ENCODE data around the gene SETD3. TPM values are rescaled to one million over a fixed set of nuclear protein-coding genes. Genes with fewer than 3 reads are reported as not detected.
A peak's percentile ranks its signal among the peaks of the same experiment; 100 is the strongest.

The SETD3 gene
- polyA plus RNA-seq, 1 donor (not counting 4 experiments of a cell fraction or from before 2014, with no cell fraction given): 48.1 TPM

DNA sequence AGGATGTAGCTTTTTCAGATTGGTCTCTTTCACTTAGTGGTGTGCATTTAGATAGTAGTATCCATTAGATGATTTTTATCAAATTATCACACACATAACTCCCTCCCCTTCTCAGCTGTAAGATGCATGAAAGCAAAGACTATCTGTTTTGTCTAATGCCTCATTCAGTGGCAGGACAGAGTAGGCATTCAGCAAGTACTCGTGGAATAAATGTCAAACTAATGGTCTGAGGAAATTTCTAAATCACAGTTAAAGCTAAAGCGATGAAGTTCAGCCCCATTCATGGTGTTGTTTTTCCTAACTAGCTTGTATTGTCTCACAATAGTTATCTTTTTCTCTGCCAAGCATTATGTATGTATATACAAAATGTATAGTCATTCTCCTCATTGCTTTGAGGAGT lies 16.7 kb upstream of the SETD3 start:
- no peak overlapping the region for H2AFZ ChIP-seq (ENCODE audit: control insufficient read depth, low read length)
- peaks cover 26 to 54% of the 10 kb centered on the region in 2 experiments for H3K36me3 ChIP-seq (ENCODE audit: control insufficient read depth in 2 of 2, extremely low read depth in 1 of 2, insufficient read depth in 2 of 2, low read length in 2 of 2)

GRCh38 chr14:99484106-99484505 lies 3.4 kb upstream of the SETD3 start:
- Histone ChIP-seq H3K27me3 (ENCODE audit: control insufficient read depth, extremely low read depth, insufficient read depth, low read length) (no peaks in the 10 kb centered on the region), H3K36me3 (ENCODE audit: control insufficient read depth in 2 of 2, extremely low read depth in 1 of 2, insufficient read depth in 2 of 2, low read length in 2 of 2) (peaks cover 0 to 3% of the 10 kb centered on the region in 2 experiments), H3K79me2 (ENCODE audit: control insufficient read depth, insufficient read depth, low read length) (peaks cover 92% of the 10 kb centered on the region), H3K9ac (ENCODE audit: control insufficient read depth, extremely low read depth, insufficient read depth, low read length) (peak overlapping the region; percentile 1), H2AFZ (ENCODE audit: control insufficient read depth, low read length) (no peak overlapping the region), H3K9me1 (ENCODE audit: control insufficient read depth, extremely low read depth, insufficient read depth, low read length) (no peaks in the 10 kb centered on the region), H3K4me2 (ENCODE audit: control insufficient read depth, extremely low read depth, insufficient read depth, low read depth, low read length) (peak overlapping the region; percentile 93), H3K27ac (ENCODE audit: control insufficient read depth, insufficient read depth, low read length) (no peak overlapping the region), H3K9me3 (ENCODE audit: control insufficient read depth, low read depth, low read length) (no peaks in the 10 kb centered on the region), H3K4me1 (ENCODE audit: control insufficient read depth, extremely low read depth, insufficient read depth, low read length) (peaks cover 26% of the 10 kb centered on the region), H4K20me1 (ENCODE audit: control insufficient read depth, extremely low read depth, insufficient read depth, low read length) (peaks cover 26% of the 10 kb centered on the region), H3K4me3 (ENCODE audit: control insufficient read depth in 2 of 3, extremely low read depth in 1 of 3, insufficient read depth in 2 of 3, low read depth in 1 of 3, low read length in 3 of 3) (peak overlapping the region in 1 of 3 experiments; percentile 8)
- FAIRE-seq (peak; percentile 66), DNase-seq (ENCODE audit: low read depth, low spot score) (peak; percentile 63)
- dilution Hi-C loops (cut with MboI; ENCODE audit: extremely low pct_ligation_motif_present, low sequenced_read_pairs): no loop called here
- TF ChIP-seq, protein P1, sequence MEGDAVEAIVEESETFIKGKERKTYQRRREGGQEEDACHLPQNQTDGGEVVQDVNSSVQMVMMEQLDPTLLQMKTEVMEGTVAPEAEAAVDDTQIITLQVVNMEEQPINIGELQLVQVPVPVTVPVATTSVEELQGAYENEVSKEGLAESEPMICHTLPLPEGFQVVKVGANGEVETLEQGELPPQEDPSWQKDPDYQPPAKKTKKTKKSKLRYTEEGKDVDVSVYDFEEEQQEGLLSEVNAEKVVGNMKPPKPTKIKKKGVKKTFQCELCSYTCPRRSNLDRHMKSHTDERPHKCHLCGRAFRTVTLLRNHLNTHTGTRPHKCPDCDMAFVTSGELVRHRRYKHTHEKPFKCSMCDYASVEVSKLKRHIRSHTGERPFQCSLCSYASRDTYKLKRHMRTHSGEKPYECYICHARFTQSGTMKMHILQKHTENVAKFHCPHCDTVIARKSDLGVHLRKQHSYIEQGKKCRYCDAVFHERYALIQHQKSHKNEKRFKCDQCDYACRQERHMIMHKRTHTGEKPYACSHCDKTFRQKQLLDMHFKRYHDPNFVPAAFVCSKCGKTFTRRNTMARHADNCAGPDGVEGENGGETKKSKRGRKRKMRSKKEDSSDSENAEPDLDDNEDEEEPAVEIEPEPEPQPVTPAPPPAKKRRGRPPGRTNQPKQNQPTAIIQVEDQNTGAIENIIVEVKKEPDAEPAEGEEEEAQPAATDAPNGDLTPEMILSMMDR (optimal IDR thresholded peaks at IDR 0.05 in 1 of 3, IDR thresholded peaks at IDR 0.05 in 1 of 3, conservative IDR thresholded peaks at IDR 0.05 in 1 of 3; ENCODE audit: extremely low read depth in 1 of 3, insufficient read depth in 2 of 3, low read length in 3 of 3): no peak
- TF ChIP-seq EZH2 (IDR thresholded peaks at IDR 0.05; ENCODE audit: low read length): no peak

More for the DNA sequence above, 16.7 kb upstream of the SETD3 start:
- Histone ChIP-seq H3K9ac (ENCODE audit: control insufficient read depth, extremely low read depth, insufficient read depth, low read length) (no peak overlapping the region), H3K4me1 (ENCODE audit: control insufficient read depth, extremely low read depth, insufficient read depth, low read length) (no peaks in the 10 kb centered on the region), H3K79me2 (ENCODE audit: control insufficient read depth, insufficient read depth, low read length) (peaks cover 31% of the 10 kb centered on the region), H3K4me2 (ENCODE audit: control insufficient read depth, extremely low read depth, insufficient read depth, low read depth, low read length) (no peak overlapping the region), H3K4me3 (ENCODE audit: control insufficient read depth in 2 of 3, extremely low read depth in 1 of 3, insufficient read depth in 2 of 3, low read depth in 1 of 3, low read length in 3 of 3) (no peak overlapping the region), H3K9me3 (ENCODE audit: control insufficient read depth, low read depth, low read length) (no peaks in the 10 kb centered on the region), H4K20me1 (ENCODE audit: control insufficient read depth, extremely low read depth, insufficient read depth, low read length) (peaks cover 14% of the 10 kb centered on the region), H3K27ac (ENCODE audit: control insufficient read depth, insufficient read depth, low read length) (no peak overlapping the region), H3K27me3 (ENCODE audit: control insufficient read depth, extremely low read depth, insufficient read depth, low read length) (no peaks in the 10 kb centered on the region), H3K9me1 (ENCODE audit: control insufficient read depth, extremely low read depth, insufficient read depth, low read length) (no peaks in the 10 kb centered on the region)
- dilution Hi-C loops (cut with MboI; ENCODE audit: extremely low pct_ligation_motif_present, low sequenced_read_pairs): no loop called here
- TF ChIP-seq, protein P1 (optimal IDR thresholded peaks at IDR 0.05 in 1 of 3, IDR thresholded peaks at IDR 0.05 in 1 of 3, conservative IDR thresholded peaks at IDR 0.05 in 1 of 3; ENCODE audit: extremely low read depth in 1 of 3, insufficient read depth in 2 of 3, low read length in 3 of 3): no peak
- TF ChIP-seq EZH2 (IDR thresholded peaks at IDR 0.05; ENCODE audit: low read length): no peak
- no peak for DNase-seq (ENCODE audit: low read depth, low spot score)
- no peak for FAIRE-seq

All from keratinocyte (primary cell).